GM19238 (cell line): Measurements from ENCODE around the gene PTPDC1.

Experiments
- DNase-seq: peaks from one replicate; pipeline ENCODE4 v3.0.0; 2011; ENCODE audit warnings: low spot score; ENCODE audit not compliant: insufficient read length

The PTPDC1 gene

DNA sequence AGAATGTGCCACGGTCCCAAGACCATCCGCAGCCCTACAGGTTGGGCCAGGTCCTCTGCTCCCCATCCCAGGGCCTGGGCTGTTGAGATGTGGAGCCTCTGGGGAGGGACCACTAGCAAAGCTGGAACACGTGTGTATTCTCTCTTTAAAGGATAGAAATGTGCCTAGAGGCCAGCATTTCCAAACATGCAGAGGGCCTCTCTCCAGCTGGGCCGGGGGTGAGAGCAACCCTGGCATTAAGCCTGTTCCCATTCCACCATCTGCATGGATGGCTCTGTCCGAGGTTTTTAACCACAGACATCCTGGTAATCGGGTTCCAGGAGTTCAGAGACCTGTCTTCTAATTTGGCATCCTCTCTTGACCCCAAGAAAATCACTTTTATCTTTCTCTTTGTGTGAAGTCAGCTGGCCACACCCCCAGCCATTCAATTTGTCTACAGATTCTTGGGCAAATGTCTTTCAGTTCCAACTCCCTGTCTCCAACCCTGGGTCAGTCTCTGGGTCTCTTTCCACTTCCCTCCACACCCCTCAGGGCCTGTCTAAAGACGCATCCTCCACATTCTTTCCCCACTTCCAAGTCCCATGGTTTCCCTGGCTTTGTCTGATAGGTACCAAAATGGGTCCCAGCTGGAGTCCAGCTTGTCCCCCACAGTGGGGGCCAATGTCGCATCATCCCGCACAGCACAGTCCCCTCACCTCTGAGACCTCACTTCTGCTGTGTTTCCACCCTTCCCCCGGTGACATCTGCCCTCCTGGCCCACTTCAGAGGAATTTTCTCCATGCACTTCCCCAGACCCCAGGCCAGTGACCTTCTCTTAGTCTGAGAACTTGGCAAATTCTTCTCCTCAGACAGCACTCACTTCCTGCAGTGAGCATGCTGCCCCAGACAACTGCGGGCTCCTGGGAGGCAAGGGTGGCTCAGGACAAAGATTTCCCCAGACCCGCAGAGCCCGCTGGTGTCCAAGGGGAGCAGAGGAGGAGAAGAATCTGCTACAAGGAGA lies 56.8 kb downstream of the PTPDC1 start:
- DNase-seq, result no peak

GRCh38 chr9:94142353-94142752 lies 58.1 kb downstream of the PTPDC1 start:
- DNase-seq, result no peak

GRCh38 chr9:94144394-94144793 lies 60.1 kb downstream of the PTPDC1 start:
- no peak for DNase-seq

DNA sequence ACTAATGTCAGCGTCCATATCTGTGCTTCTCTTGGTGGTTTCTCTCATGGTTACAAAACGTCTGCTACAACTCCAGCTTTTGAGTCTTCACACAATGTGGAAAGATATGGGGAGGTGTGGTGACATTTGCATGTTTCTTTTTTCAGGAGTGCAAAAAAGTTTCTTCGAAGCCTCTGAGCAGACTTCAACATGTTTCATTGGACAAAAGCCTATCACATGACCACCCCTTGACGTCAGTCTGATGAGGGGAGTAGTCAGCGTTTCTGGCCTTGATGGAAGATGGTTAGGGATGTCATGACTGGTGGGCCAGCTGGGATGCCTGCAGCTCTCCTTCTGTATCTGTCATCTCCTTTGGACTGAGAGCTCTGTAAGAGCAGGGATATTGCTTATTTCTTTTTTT lies 61.4 kb downstream of the PTPDC1 start:
- no peak for DNase-seq

DNA sequence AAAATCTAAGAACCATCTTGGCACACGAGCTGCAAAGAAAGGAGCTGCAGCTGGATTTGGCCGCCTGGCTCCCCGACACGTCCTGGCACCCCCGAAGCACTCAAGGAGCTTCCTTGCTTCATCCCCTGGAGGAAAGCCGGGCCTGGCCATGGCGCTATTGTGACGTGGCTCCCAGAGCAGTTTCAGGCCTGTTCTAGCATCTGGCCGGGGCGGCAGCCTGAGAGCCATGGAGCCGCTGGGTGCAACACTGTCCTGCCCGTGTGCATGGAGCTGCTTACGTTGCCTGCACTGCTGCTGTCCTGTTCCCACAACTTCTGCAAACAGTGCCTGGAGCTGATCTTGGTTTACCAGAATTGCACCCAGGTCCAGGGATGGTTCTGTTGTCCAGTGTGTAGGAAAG lies 63.5 kb downstream of the PTPDC1 start:
- no peak for DNase-seq

- no peak for DNase-seq
Observed at GRCh38 chr9:94148419-94148818, 64.2 kb downstream of the PTPDC1 start.

DNA sequence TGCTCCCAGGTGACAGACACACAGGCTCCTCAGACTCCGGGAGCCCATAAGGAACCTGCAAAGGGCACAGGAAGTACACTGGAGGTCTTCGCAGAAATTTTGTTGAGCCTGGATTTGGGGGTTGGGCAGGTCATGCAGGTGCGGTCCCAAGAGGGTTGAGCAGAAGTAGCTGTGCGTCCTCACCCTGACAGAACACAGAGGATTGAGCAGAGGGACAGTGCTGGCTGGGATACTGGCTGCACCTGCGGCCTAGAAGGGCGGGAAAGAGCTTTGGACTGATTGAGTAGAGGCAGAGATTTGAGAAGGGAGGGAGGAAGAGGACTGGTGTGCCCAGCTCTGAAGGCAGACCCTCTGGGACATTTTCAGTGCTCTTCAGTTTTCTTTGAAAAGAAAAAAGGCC lies 65.4 kb downstream of the PTPDC1 start:
- DNase-seq, result no peak

DNA sequence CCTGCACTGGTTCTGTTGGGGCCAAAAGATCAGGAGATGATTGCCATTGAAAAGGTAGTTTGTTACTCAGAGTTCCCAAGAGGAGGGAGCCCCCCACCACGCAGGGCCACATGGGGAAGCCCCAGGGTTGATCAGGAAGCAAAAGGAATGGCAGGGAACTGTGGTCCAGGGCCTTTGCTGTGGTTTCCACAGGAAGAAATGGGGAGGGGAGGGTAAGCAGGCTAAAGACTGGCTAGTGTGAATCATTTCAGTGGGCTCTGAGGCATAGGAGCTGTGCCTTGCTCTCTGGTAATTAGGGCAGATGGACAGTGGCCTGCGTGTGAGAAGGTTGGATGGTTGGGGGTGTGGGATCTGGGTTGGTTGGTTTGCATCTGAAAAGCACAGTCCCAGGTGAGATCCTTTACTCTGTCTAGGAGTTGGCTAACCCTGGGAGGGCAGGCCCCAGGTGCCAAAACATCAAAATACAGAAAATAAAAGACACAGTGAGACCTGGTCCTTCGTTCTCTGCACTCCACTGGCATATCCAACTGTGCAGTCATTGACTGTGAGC lies 66.1 kb downstream of the PTPDC1 start:
- DNase-seq, result no peak

DNA sequence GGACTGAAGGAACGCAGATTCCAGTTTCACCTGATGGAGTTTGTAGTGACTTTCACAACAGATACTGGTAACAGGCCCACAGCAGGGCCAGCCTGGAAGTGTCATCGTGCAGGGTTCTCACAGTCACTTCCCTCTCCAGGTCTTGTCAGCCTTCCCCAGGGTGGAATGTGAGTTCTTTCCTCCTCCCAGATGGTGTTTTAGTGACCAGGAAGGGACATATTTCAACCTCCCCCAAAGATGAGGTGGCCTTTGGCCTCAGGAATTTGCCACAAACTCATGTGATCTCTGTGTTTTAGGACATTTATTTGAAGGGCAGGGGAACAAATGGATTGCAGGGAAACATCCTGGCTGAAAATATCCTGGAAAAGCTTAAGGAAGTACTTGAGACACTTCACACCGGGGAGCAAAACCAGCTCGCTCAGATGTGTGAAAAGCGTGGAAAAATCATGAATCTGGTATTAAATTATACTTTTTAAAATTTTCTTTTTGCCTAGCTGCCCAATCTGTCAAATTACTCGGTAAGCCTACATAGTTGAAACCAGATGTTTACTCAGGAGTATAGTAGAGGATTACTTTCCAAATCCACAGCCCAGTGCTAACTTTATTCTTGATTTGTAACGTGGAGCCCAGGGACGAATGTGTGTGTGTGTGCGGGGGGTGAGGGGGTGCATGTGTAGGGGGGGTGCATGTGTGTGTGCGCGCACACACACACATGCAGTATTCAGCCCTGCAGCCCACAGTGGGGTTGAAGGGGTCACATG lies 66.8 kb downstream of the PTPDC1 start:
- no peak for DNase-seq

DNA sequence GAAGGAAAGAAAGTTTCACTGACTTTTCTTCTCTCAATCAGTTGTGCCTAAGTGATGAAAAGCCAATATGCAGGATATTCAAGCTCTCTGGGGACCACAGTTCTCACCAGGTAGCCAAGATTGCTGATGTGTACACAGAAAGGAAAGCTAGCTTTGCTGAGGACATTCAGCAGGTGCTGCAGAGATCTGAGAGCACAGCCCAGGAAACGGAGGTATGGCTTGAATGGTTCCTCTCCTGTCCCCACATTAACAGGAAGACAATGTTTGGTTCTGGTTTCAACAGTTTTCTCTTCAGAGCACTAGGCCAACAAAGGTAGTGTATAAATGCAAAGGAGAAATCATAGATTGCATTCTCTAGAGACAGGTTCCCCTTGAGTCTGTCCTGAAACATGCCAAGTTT lies 69.6 kb downstream of the PTPDC1 start:
- DNase-seq, result peak; percentile 25

DNA sequence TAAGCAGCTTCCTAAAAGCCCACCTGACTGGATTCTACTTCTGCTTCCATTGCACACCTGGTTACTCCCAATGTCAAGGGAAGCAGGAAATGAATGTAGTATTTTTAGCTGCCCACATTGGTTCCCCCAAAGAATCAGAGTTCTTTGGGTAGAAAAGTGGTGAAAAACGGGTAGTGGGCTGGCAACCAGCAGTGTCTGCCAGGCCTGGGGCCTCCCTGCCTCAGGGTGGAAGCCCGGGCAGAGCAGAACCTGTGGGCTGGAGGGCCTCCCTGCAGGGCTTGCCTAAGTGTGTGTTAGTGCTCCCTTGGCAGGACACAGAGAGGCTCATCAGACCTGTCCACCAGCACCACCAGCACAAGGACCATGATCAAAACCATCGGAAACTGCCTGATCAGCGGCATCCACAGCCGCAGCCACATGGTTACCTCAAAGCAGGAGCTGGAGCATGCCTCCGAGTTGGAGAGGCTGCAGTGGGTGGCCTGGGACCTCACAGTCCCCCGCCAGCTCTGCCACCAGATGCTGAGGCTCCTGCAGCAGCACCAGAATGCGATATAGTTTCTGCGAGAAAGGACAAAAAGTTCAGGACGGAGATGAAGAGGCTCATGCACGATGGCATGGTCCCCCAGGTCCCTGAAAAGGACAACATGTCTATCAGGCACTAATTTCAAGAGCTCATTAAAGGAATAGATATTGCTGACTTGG lies 72.2 kb downstream of the PTPDC1 start:
- DNase-seq, result no peak

DNA sequence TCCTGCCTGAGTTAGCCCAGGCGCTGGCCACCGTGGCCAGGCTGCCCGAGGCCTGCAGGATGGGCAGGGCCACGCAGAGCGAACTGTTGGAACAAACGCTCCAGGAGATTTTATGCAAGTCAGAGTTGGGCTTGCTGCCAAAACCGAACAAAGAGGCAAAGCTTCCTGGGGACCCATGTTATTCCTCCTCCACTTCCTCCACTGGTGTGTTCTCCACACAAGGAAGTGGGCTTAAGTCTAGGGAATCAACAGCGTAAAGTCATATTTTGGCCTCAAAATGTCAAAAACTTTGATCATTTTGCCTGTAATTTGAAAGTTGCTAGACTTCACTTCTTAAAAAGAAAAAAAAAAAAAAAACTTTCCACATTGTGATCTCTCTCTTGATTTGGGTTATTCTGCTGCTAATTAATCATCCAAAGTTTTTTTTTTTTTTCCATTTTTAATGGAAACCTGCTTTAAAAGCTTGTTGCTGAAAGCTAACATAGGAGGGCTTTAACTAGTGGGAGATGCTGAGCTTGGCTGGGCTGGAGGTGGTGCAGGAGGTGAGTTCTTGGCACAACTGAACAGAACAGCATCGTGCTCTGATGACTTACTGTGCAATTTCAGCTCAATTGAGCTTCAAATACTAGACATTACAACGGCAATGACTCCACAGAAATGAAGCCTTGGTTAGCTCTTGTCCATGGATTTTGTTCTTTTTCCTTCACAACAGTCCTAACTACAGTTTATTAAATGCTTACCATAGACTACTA lies 73.0 kb downstream of the PTPDC1 start:
- no peak for DNase-seq
